Caco-2 (cell line): Measurements from ENCODE around the gene HTR1D. TPM values are rescaled to one million over a fixed set of nuclear protein-coding genes. Genes with fewer than 3 reads are reported as not detected.
A peak's percentile ranks its signal among the peaks of the same experiment; 100 is the strongest.

Experiments used
- BruUV-seq: library from RNA; stranded (reverse); fragments of 400-500 nt; replicated peaks from 2 replicates; lab custom pipeline; 2021; lab: Mats Ljungman, UMichigan
- CTCF ChIA-PET: fragments of 300-600 bp; sonication (Branson Sonifier 250); formaldehyde crosslinking; loops from one replicate; lab custom pipeline; 2022; ENCODE audit warnings: antibody characterized with exemption; lab: Charles Lee
- POLR2A ChIA-PET: fragments of 300-600 bp; sonication (Branson Sonifier 250); formaldehyde crosslinking; loops from one replicate; lab custom pipeline; 2022; ENCODE audit warnings: antibody characterized with exemption; lab: Charles Lee
- DNase-seq, 2 experiments: peaks; one replicate each; pipeline versions ENCODE4 v3.0.0 to v3.0.0-alpha.2; 2020 to 2022
- H3K27me3 ChIP-seq: replicated peaks from 2 replicates; pipeline ENCODE4 v1.6.0; 2011; ENCODE audit warnings: low read length; ENCODE audit not compliant: control insufficient read depth, insufficient read depth
- H3K36me3 ChIP-seq: 2 replicates; pipeline ENCODE4 v1.5.1; 2011; ENCODE audit warnings: low read length; ENCODE audit not compliant: control insufficient read depth, insufficient read depth
- H3K4me1 ChIP-seq: fragments of 250-450 bp; sonication (Bioruptor Pico); 2 replicates; pipeline ENCODE4 v1.5.1; 2020; ENCODE audit warnings: mild to moderate bottlenecking
- H3K4me3 ChIP-seq: 2 replicates; pipeline ENCODE4 v1.5.1; 2011; ENCODE audit warnings: low read depth, mild to moderate bottlenecking, control low read depth, low read length
- H3K9me3 ChIP-seq: fragments of 250-450 bp; sonication (Bioruptor Pico); 2 replicates; pipeline ENCODE4 v1.5.1; 2020; ENCODE audit warnings: mild to moderate bottlenecking, moderate library complexity
- H3K27ac Mint-ChIP-seq: one replicate; pipeline ENCODE4 v1.8.0; 2022; ENCODE audit warnings: mixed read lengths; ENCODE audit not compliant: unreplicated experiment
- H3K27me3 Mint-ChIP-seq: one replicate; pipeline ENCODE4 v1.8.0; 2022; ENCODE audit warnings: mixed read lengths; ENCODE audit not compliant: insufficient read depth, unreplicated experiment
- H3K36me3 Mint-ChIP-seq: one replicate; pipeline ENCODE4 v1.8.0; 2022; ENCODE audit warnings: mild to moderate bottlenecking, mixed read lengths; ENCODE audit not compliant: insufficient read depth, unreplicated experiment
- H3K4me1 Mint-ChIP-seq: one replicate; pipeline ENCODE4 v1.8.0; 2022; ENCODE audit warnings: low read depth, mixed read lengths; ENCODE audit not compliant: unreplicated experiment
- H3K4me3 Mint-ChIP-seq: one replicate; pipeline ENCODE4 v1.8.0; 2022; ENCODE audit warnings: mild to moderate bottlenecking, moderate library complexity, mixed read lengths; ENCODE audit not compliant: unreplicated experiment
- H3K9me3 Mint-ChIP-seq: one replicate; pipeline ENCODE4 v1.8.0; 2022; ENCODE audit warnings: mixed read lengths; ENCODE audit not compliant: unreplicated experiment
- CTCF ChIP-seq, 2 experiments: fragments of 200-600 bp in 1 of 2; IDR thresholded peaks; 1 replicate in 1 of 2; 2 replicates in 1 of 2; pipeline versions ENCODE4 v1.5.1 to v1.8.0; 2011 to 2022; ENCODE audit warnings: antibody characterized with exemption in 1 of 2, control low read depth in 1 of 2, inconsistent platforms in 1 of 2, low read depth in 1 of 2, low read length in 1 of 2, mild to moderate bottlenecking in 1 of 2, moderate library complexity in 1 of 2; ENCODE audit not compliant: insufficient read depth in 1 of 2, severe bottlenecking in 1 of 2, unreplicated experiment in 1 of 2
- intact Hi-C: fragments of 100-400 bp; cut with micrococcal nuclease; formaldehyde crosslinking; loops from one replicate; pipeline ENCODE4 v1.10.0; 2022; ENCODE audit not compliant: unreplicated experiment
- total RNA-seq: library from RNA; stranded (reverse); gene quantifications from 2 replicates; pipeline ENCODE4 v1.2.3, GENCODE V29; 2022

HTR1D gene
- total RNA-seq, 1 experiment from 2014 or later: 8.7 TPM

DNA sequence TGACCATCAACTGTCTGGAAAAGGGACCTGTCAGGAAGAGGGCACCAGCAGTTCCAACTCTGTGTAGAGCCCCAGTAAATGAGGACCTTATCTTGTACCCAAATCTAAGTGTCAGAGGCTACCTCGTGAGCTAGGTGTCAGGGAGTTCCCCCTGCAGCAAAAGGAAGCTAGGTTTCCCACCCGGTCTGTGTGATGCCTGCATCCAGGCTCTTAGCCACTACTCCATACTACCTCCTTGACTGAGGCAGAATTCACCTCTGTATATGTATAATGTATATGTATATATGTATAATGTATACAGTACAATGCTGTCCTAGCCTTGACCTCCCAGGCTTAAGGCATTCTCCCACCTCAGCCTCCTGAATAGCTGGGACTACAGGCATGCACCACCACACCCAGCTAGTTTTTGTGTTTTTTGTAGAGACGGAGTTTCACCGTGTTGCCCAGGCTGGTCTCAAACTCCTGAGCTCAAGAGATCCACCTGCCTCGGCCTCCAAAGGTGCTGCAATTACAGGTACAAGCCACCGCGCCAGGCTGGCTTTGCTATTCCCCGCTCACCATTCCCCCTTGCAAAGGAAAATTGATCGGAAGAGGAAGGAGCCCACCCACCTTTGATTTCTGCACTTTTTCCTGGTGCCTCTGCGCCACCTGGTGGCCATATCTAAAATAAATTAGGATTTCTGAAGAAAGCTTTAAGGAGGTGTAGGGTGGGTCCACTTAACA, 32.9 kb downstream of the HTR1D start:
- H3K27ac Mint-ChIP-seq: no peak overlapping the region
- no peaks in the 10 kb centered on the region for H3K27me3 Mint-ChIP-seq
- ChIA-PET CTCF (interaction anchor here (0.6 to 6.0 kb wide), 10 partner anchors 12 to 355 kb away, joined by 3 to 84 read pairs (median 3); partner anchors contain the start of gene LUZP1), POLR2A (no interaction called here)
- peak in 1 of 2 experiments; percentile 45 for DNase-seq
- intact Hi-C loops: loop anchor here (1.0 kb wide), 2 partner anchors 86 to 208 kb away; no protein-coding TSS in a partner anchor
- no peaks in the 10 kb centered on the region for H3K4me1 ChIP-seq
- peaks cover 7% of the 10 kb centered on the region for H3K4me1 Mint-ChIP-seq
- peak overlapping the region; percentile 64 for H3K4me3 Mint-ChIP-seq
- peak overlapping the region; percentile 23 for H3K4me3 ChIP-seq
- H3K27me3 ChIP-seq: no peaks in the 10 kb centered on the region
- H3K9me3 Mint-ChIP-seq: no peaks in the 10 kb centered on the region
- H3K36me3 Mint-ChIP-seq: no peaks in the 10 kb centered on the region
- TF ChIP-seq CTCF (IDR thresholded peaks at IDR 0.05; ENCODE audit: insufficient read depth in 1 of 2, low read depth in 1 of 2, low read length in 1 of 2, severe bottlenecking in 1 of 2, unreplicated experiment in 1 of 2): peak; percentile 63 to 76
- no peaks in the 10 kb centered on the region for H3K9me3 ChIP-seq
- no peaks in the 10 kb centered on the region for H3K36me3 ChIP-seq
- BruUV-seq: no TSS peak

DNA sequence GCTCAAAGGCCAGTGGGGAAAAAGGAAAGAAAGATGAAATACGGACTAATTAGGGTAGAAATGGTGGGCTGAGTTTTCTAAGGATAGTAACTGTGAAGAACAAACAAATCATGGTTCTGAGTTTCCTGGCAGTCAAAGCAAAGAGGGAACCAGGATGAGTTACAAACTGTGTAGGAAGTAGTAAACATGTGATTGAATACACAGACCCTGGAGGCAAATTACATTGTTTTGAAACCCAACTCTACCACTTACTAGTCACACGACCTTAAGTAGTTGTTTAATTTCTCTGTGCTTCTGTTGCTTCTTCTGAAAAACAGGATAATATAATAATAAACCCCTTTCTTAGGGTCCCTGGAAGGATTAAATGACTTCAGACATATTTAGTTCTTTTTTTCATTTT, 37.4 kb downstream of the HTR1D start:
- Mint-ChIP-seq H3K27me3 (no peaks in the 10 kb centered on the region), H3K9me3 (no peaks in the 10 kb centered on the region), H3K4me3 (no peak overlapping the region), H3K36me3 (no peaks in the 10 kb centered on the region), H3K27ac (no peak overlapping the region), H3K4me1 (no peaks in the 10 kb centered on the region)
- no peaks in the 10 kb centered on the region for H3K27me3 ChIP-seq
- no peaks in the 10 kb centered on the region for H3K36me3 ChIP-seq
- intact Hi-C loops: no loop called here
- no TSS peak for BruUV-seq
- ChIA-PET CTCF (interaction anchor here (1.6 kb wide), 1 partner anchor 81 kb away, joined by 7 read pairs; no protein-coding TSS in a partner anchor), POLR2A (no interaction called here)
- H3K4me1 ChIP-seq: peaks cover 4% of the 10 kb centered on the region; the same call in 1 of the 2 replicates
- no peak overlapping the region for H3K4me3 ChIP-seq
- no peak for TF ChIP-seq CTCF (IDR thresholded peaks at IDR 0.05; ENCODE audit: insufficient read depth in 1 of 2, low read depth in 1 of 2, low read length in 1 of 2, severe bottlenecking in 1 of 2, unreplicated experiment in 1 of 2)
- DNase-seq: no peak
- no peaks in the 10 kb centered on the region for H3K9me3 ChIP-seq

- ChIA-PET POLR2A (no interaction called here), CTCF (interaction anchor here (1.6 kb wide), 1 partner anchor 80 kb away, joined by 7 read pairs; no protein-coding TSS in a partner anchor)
- Histone ChIP-seq H3K4me3 (no peak overlapping the region), H3K4me1 (peaks cover 4% of the 10 kb centered on the region; the same call in 1 of the 2 replicates), H3K36me3 (no peaks in the 10 kb centered on the region), H3K27me3 (no peaks in the 10 kb centered on the region), H3K9me3 (no peaks in the 10 kb centered on the region)
- H3K36me3 Mint-ChIP-seq: no peaks in the 10 kb centered on the region
- H3K4me1 Mint-ChIP-seq: no peaks in the 10 kb centered on the region
- DNase-seq: no peak
- no peak overlapping the region for H3K27ac Mint-ChIP-seq
- BruUV-seq: no TSS peak
- intact Hi-C loops: no loop called here
- H3K4me3 Mint-ChIP-seq: no peak overlapping the region
- peak; percentile 22 to 37 for TF ChIP-seq CTCF (IDR thresholded peaks at IDR 0.05; ENCODE audit: insufficient read depth in 1 of 2, low read depth in 1 of 2, low read length in 1 of 2, severe bottlenecking in 1 of 2, unreplicated experiment in 1 of 2)
- no peaks in the 10 kb centered on the region for H3K9me3 Mint-ChIP-seq
- no peaks in the 10 kb centered on the region for H3K27me3 Mint-ChIP-seq
Measured at GRCh38 chr1:23178950-23179349, 38.4 kb downstream of the HTR1D start.
